Measurements from ENCODE around the gene SLC22A1. TPM values are rescaled to one million over a fixed set of nuclear protein-coding genes. Genes with fewer than 3 reads are reported as not detected.

The SLC22A1 gene
- total and polyA plus RNA-seq, 2 of the 13 experiments (the other 11 are each of a cell fraction or from before 2014, with no cell fraction given): 0.80 to 0.87 TPM

DNA sequence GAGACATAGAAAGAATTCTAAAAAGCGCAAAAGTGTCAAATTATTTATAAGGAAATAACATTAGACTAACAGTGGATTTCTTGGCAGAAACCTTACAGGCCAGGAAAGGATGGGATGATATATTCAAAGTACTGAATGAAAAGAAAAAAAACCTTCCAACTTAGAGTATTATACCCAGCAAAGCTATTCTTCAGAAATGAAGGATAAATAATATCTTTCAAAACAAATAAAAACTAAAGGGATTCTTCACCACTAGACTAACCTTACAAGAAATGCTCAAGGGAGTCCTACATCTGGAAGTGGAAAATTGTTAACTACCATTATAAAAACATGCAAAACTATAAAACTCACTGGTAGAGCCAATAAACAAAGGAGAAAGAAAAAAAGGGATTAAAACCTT, 71.2 kb downstream of the SLC22A1 start:
- ATAC-seq (no peak), DNase-seq (ENCODE audit: low spot score) (no peak), FAIRE-seq (no peak)
- Histone ChIP-seq H3K4me3 (replicated peaks in 1 of 3; ENCODE audit: insufficient read depth in 1 of 3, low read depth in 2 of 3, low read length in 3 of 3) (no peak overlapping the region), H3K36me3 (replicated peaks in 1 of 2; ENCODE audit: control insufficient read depth in 1 of 2, insufficient read depth in 2 of 2, low read length in 2 of 2) (no peaks in the 10 kb centered on the region), H3K9ac (ENCODE audit: insufficient read depth, low read depth, low read length) (no peak overlapping the region), H3K27me3 (ENCODE audit: control insufficient read depth in 1 of 2, insufficient read depth in 2 of 2, low read length in 2 of 2) (no peaks in the 10 kb centered on the region), H3K4me2 (ENCODE audit: low read depth, low read length) (no peak overlapping the region), H4K20me1 (ENCODE audit: insufficient read depth, low read length) (no peaks in the 10 kb centered on the region), H3K9me3 (ENCODE audit: low read length) (peaks cover 39% of the 10 kb centered on the region), H3K4me1 (ENCODE audit: insufficient read depth, low read length) (no peaks in the 10 kb centered on the region), H3K27ac (ENCODE audit: extremely low read length, insufficient read depth, low read length) (no peak overlapping the region), H3K79me2 (ENCODE audit: insufficient read depth, low read length) (no peaks in the 10 kb centered on the region), H2AFZ (ENCODE audit: low read length) (no peak overlapping the region)
- TF ChIP-seq, protein P1, sequence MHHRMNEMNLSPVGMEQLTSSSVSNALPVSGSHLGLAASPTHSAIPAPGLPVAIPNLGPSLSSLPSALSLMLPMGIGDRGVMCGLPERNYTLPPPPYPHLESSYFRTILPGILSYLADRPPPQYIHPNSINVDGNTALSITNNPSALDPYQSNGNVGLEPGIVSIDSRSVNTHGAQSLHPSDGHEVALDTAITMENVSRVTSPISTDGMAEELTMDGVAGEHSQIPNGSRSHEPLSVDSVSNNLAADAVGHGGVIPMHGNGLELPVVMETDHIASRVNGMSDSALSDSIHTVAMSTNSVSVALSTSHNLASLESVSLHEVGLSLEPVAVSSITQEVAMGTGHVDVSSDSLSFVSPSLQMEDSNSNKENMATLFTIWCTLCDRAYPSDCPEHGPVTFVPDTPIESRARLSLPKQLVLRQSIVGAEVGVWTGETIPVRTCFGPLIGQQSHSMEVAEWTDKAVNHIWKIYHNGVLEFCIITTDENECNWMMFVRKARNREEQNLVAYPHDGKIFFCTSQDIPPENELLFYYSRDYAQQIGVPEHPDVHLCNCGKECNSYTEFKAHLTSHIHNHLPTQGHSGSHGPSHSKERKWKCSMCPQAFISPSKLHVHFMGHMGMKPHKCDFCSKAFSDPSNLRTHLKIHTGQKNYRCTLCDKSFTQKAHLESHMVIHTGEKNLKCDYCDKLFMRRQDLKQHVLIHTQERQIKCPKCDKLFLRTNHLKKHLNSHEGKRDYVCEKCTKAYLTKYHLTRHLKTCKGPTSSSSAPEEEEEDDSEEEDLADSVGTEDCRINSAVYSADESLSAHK (CRISPR knock-in tag; IDR thresholded peaks at IDR 0.05; ENCODE audit: borderline replicate concordance): no peak
- TF ChIP-seq MATR3 (CRISPR knock-in tag; IDR thresholded peaks at IDR 0.05) (no peak), ZSCAN25 (CRISPR knock-in tag; IDR thresholded peaks at IDR 0.05) (no peak), ZNF543 (CRISPR knock-in tag; IDR thresholded peaks at IDR 0.05) (no peak), FOXJ3 (CRISPR knock-in tag; IDR thresholded peaks at IDR 0.05; ENCODE audit: borderline replicate concordance) (no peak), ZNF772 (CRISPR knock-in tag; IDR thresholded peaks at IDR 0.05) (no peak), CAMTA2 (CRISPR knock-in tag; IDR thresholded peaks at IDR 0.05; ENCODE audit: borderline replicate concordance) (no peak), SMYD3 (CRISPR knock-in tag; IDR thresholded peaks at IDR 0.05) (no peak), SOX5 (CRISPR knock-in tag; IDR thresholded peaks at IDR 0.05; ENCODE audit: borderline replicate concordance) (no peak), KAT7 (CRISPR knock-in tag; IDR thresholded peaks at IDR 0.05; ENCODE audit: borderline replicate concordance) (no peak), ZNF337 (CRISPR knock-in tag; IDR thresholded peaks at IDR 0.05; ENCODE audit: borderline replicate concordance, low read depth) (no peak), TOE1 (CRISPR knock-in tag; IDR thresholded peaks at IDR 0.05) (no peak), TGIF2 (CRISPR knock-in tag; IDR thresholded peaks at IDR 0.05) (no peak), PAX8 (CRISPR knock-in tag; IDR thresholded peaks at IDR 0.05; ENCODE audit: borderline replicate concordance) (no peak)
- TF ChIP-seq, protein P2, sequence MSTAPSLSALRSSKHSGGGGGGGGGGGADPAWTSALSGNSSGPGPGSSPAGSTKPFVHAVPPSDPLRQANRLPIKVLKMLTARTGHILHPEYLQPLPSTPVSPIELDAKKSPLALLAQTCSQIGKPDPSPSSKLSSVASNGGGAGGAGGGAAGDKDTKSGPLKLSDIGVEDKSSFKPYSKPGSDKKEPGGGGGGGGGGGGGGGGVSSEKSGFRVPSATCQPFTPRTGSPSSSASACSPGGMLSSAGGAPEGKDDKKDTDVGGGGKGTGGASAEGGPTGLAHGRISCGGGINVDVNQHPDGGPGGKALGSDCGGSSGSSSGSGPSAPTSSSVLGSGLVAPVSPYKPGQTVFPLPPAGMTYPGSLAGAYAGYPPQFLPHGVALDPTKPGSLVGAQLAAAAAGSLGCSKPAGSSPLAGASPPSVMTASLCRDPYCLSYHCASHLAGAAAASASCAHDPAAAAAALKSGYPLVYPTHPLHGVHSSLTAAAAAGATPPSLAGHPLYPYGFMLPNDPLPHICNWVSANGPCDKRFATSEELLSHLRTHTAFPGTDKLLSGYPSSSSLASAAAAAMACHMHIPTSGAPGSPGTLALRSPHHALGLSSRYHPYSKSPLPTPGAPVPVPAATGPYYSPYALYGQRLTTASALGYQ (CRISPR knock-in tag; IDR thresholded peaks at IDR 0.05): no peak
- TF ChIP-seq, protein P3, sequence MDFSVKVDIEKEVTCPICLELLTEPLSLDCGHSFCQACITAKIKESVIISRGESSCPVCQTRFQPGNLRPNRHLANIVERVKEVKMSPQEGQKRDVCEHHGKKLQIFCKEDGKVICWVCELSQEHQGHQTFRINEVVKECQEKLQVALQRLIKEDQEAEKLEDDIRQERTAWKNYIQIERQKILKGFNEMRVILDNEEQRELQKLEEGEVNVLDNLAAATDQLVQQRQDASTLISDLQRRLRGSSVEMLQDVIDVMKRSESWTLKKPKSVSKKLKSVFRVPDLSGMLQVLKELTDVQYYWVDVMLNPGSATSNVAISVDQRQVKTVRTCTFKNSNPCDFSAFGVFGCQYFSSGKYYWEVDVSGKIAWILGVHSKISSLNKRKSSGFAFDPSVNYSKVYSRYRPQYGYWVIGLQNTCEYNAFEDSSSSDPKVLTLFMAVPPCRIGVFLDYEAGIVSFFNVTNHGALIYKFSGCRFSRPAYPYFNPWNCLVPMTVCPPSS (IDR thresholded peaks at IDR 0.05): no peak
- TF ChIP-seq, protein P4, sequence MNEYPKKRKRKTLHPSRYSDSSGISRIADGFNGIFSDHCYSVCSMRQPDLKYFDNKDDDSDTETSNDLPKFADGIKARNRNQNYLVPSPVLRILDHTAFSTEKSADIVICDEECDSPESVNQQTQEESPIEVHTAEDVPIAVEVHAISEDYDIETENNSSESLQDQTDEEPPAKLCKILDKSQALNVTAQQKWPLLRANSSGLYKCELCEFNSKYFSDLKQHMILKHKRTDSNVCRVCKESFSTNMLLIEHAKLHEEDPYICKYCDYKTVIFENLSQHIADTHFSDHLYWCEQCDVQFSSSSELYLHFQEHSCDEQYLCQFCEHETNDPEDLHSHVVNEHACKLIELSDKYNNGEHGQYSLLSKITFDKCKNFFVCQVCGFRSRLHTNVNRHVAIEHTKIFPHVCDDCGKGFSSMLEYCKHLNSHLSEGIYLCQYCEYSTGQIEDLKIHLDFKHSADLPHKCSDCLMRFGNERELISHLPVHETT (CRISPR knock-in tag; conservative IDR thresholded peaks at IDR 0.05): no peak
- in situ Hi-C loops (cut with HindIII; ENCODE audit: extremely low pct_ligation_motif_present, low pct_unique_long_range_greater_than_20kb) (no loop called here), intact Hi-C loops (cut with micrococcal nuclease; ENCODE audit: unreplicated experiment) (no loop called here)
- BruUV-seq (replicated peaks): no TSS peak
- POLR2A ChIA-PET: no interaction called here
- WGBS (ENCODE audit: low lambda C conversion rate): 59% methylated on average over 1 of the region's 1 CpG
- CTCF ChIA-PET (ENCODE audit: low intra/inter-chr PET ratio, low total read pairs): no interaction called here

All from HepG2 (cell line).